ENCODE results near the gene ZNF524.
A peak's percentile ranks its signal among the peaks of the same experiment; 100 is the strongest.
"Not testable (repeated sequence)": the region's sequence is repeated elsewhere in the genome, so short reads cannot be mapped to it uniquely, and the experiment has no call there.

Gene ZNF524

GRCh38 chr19:55573929-55574328, 26.2 kb upstream of the ZNF524 start:
- not testable (repeated sequence) for H2AFZ ChIP-seq (ENCODE audit: low read depth, low read length); H3K4me3 ChIP-seq (ENCODE audit: low read length); H3K9me3 ChIP-seq (ENCODE audit: low read length); H3K4me1 ChIP-seq (ENCODE audit: insufficient read depth, low read length); H3K27me3 ChIP-seq (ENCODE audit: insufficient read depth, low read length)
- peaks cover 15% of the 10 kb centered on the region for H3K36me3 ChIP-seq (ENCODE audit: insufficient read depth, low read length)

- Histone ChIP-seq H3K27me3 (ENCODE audit: insufficient read depth, low read length) (no peaks in the 10 kb centered on the region), H3K4me3 (ENCODE audit: low read length) (no peak overlapping the region), H3K4me1 (ENCODE audit: insufficient read depth, low read length) (peaks cover 3% of the 10 kb centered on the region), H3K36me3 (ENCODE audit: insufficient read depth, low read length) (peaks cover 17% of the 10 kb centered on the region), H3K9me3 (ENCODE audit: low read length) (no peaks in the 10 kb centered on the region), H2AFZ (ENCODE audit: low read depth, low read length) (no peak overlapping the region)
These were observed 23.3 kb upstream of the ZNF524 start for GRCh38 chr19:55576746-55577145.

- Histone ChIP-seq H3K27me3 (ENCODE audit: insufficient read depth, low read length) (no peaks in the 10 kb centered on the region), H2AFZ (ENCODE audit: low read depth, low read length) (no peak overlapping the region), H3K4me1 (ENCODE audit: insufficient read depth, low read length) (peaks cover 3% of the 10 kb centered on the region), H3K36me3 (ENCODE audit: insufficient read depth, low read length) (peaks cover 17% of the 10 kb centered on the region), H3K4me3 (ENCODE audit: low read length) (no peak overlapping the region), H3K9me3 (ENCODE audit: low read length) (no peaks in the 10 kb centered on the region)
These were observed 21.9 kb upstream of the ZNF524 start for GRCh38 chr19:55578031-55578760.

- Histone ChIP-seq H3K36me3 (ENCODE audit: insufficient read depth, low read length) (peaks cover 17% of the 10 kb centered on the region), H2AFZ (ENCODE audit: low read depth, low read length) (no peak overlapping the region), H3K4me1 (ENCODE audit: insufficient read depth, low read length) (peaks cover 3% of the 10 kb centered on the region), H3K4me3 (ENCODE audit: low read length) (peak overlapping the region; percentile 96), H3K9me3 (ENCODE audit: low read length) (no peaks in the 10 kb centered on the region), H3K27me3 (ENCODE audit: insufficient read depth, low read length) (no peaks in the 10 kb centered on the region)
These were observed 21.0 kb upstream of the ZNF524 start for GRCh38 chr19:55578761-55579747.

GRCh38 chr19:55579766-55580621, 20.1 kb upstream of the ZNF524 start:
- Histone ChIP-seq H3K36me3 (ENCODE audit: insufficient read depth, low read length) (peaks cover 17% of the 10 kb centered on the region), H3K9me3 (ENCODE audit: low read length) (no peaks in the 10 kb centered on the region), H2AFZ (ENCODE audit: low read depth, low read length) (no peak overlapping the region), H3K27me3 (ENCODE audit: insufficient read depth, low read length) (no peaks in the 10 kb centered on the region), H3K4me3 (ENCODE audit: low read length) (peak overlapping the region; percentile 96), H3K4me1 (ENCODE audit: insufficient read depth, low read length) (peaks cover 3% of the 10 kb centered on the region)

GRCh38 chr19:55580628-55581144, 19.4 kb upstream of the ZNF524 start, which contains the start of gene ZNF579:
Gene ZNF579 (minus strand): TSS chr19:55580848. CDS start chr19:55579639, 1,209 bp downstream.
- Histone ChIP-seq H3K9me3 (ENCODE audit: low read length) (no peaks in the 10 kb centered on the region), H3K27me3 (ENCODE audit: insufficient read depth, low read length) (no peaks in the 10 kb centered on the region), H3K4me1 (ENCODE audit: insufficient read depth, low read length) (peaks cover 3% of the 10 kb centered on the region), H3K4me3 (ENCODE audit: low read length) (peak within 1 kb of the TSS; percentile 96), H2AFZ (ENCODE audit: low read depth, low read length) (peak within 1 kb of the TSS; percentile 14), H3K36me3 (ENCODE audit: insufficient read depth, low read length) (peaks cover 17% of the 10 kb centered on the region)

GRCh38 chr19:55581145-55581822, 18.8 kb upstream of the ZNF524 start:
- Histone ChIP-seq H3K36me3 (ENCODE audit: insufficient read depth, low read length) (peaks cover 17% of the 10 kb centered on the region), H3K4me1 (ENCODE audit: insufficient read depth, low read length) (peaks cover 7% of the 10 kb centered on the region), H3K27me3 (ENCODE audit: insufficient read depth, low read length) (no peaks in the 10 kb centered on the region), H2AFZ (ENCODE audit: low read depth, low read length) (peak overlapping the region; percentile 14), H3K9me3 (ENCODE audit: low read length) (no peaks in the 10 kb centered on the region), H3K4me3 (ENCODE audit: low read length) (peak overlapping the region; percentile 96)

GRCh38 chr19:55581823-55582223, 18.3 kb upstream of the ZNF524 start:
- H3K9me3 ChIP-seq (ENCODE audit: low read length), result no peaks in the 10 kb centered on the region
- H3K4me1 ChIP-seq (ENCODE audit: insufficient read depth, low read length), result peaks cover 10% of the 10 kb centered on the region
- H3K36me3 ChIP-seq (ENCODE audit: insufficient read depth, low read length), result peaks cover 14% of the 10 kb centered on the region
- no peaks in the 10 kb centered on the region for H3K27me3 ChIP-seq (ENCODE audit: insufficient read depth, low read length)
- no peak overlapping the region for H2AFZ ChIP-seq (ENCODE audit: low read depth, low read length)
- no peak overlapping the region for H3K4me3 ChIP-seq (ENCODE audit: low read length)

GRCh38 chr19:55582284-55582683, 17.8 kb upstream of the ZNF524 start:
- H3K36me3 ChIP-seq (ENCODE audit: insufficient read depth, low read length); H3K27me3 ChIP-seq (ENCODE audit: insufficient read depth, low read length); H3K9me3 ChIP-seq (ENCODE audit: low read length); H3K4me3 ChIP-seq (ENCODE audit: low read length); H2AFZ ChIP-seq (ENCODE audit: low read depth, low read length): not testable (repeated sequence)
- H3K4me1 ChIP-seq (ENCODE audit: insufficient read depth, low read length), result peaks cover 14% of the 10 kb centered on the region

GRCh38 chr19:55583897-55584296, 16.2 kb upstream of the ZNF524 start:
- H3K4me1 ChIP-seq (ENCODE audit: insufficient read depth, low read length), result peaks cover 16% of the 10 kb centered on the region
- H3K36me3 ChIP-seq (ENCODE audit: insufficient read depth, low read length); H3K4me3 ChIP-seq (ENCODE audit: low read length); H3K9me3 ChIP-seq (ENCODE audit: low read length); H2AFZ ChIP-seq (ENCODE audit: low read depth, low read length); H3K27me3 ChIP-seq (ENCODE audit: insufficient read depth, low read length): not testable (repeated sequence)

- H3K4me3 ChIP-seq (ENCODE audit: low read length), result no peak overlapping the region
- H2AFZ ChIP-seq (ENCODE audit: low read depth, low read length), result no peak overlapping the region
- no peaks in the 10 kb centered on the region for H3K36me3 ChIP-seq (ENCODE audit: insufficient read depth, low read length)
- peaks cover 13% of the 10 kb centered on the region for H3K4me1 ChIP-seq (ENCODE audit: insufficient read depth, low read length)
- no peaks in the 10 kb centered on the region for H3K9me3 ChIP-seq (ENCODE audit: low read length)
- no peaks in the 10 kb centered on the region for H3K27me3 ChIP-seq (ENCODE audit: insufficient read depth, low read length)
These were observed 15.2 kb upstream of the ZNF524 start for GRCh38 chr19:55584871-55585270.

All from neuron (in vitro differentiated cells).